HG03135 (cell line): ENCODE results near the gene KIDINS220.
A peak's percentile ranks its signal among the peaks of the same experiment; 100 is the strongest.

Source experiments
- ATAC-seq: cut with Tn5 transposase; IDR thresholded peaks from one replicate; pipeline ENCODE4 v1.9.1; 2021; ENCODE audit warnings: mild to moderate bottlenecking, moderate library complexity; ENCODE audit not compliant: unreplicated experiment

The KIDINS220 gene

GRCh38 chr2:8806885-8807704 is 30.3 kb downstream of the KIDINS220 start:
- no peak for ATAC-seq

DNA sequence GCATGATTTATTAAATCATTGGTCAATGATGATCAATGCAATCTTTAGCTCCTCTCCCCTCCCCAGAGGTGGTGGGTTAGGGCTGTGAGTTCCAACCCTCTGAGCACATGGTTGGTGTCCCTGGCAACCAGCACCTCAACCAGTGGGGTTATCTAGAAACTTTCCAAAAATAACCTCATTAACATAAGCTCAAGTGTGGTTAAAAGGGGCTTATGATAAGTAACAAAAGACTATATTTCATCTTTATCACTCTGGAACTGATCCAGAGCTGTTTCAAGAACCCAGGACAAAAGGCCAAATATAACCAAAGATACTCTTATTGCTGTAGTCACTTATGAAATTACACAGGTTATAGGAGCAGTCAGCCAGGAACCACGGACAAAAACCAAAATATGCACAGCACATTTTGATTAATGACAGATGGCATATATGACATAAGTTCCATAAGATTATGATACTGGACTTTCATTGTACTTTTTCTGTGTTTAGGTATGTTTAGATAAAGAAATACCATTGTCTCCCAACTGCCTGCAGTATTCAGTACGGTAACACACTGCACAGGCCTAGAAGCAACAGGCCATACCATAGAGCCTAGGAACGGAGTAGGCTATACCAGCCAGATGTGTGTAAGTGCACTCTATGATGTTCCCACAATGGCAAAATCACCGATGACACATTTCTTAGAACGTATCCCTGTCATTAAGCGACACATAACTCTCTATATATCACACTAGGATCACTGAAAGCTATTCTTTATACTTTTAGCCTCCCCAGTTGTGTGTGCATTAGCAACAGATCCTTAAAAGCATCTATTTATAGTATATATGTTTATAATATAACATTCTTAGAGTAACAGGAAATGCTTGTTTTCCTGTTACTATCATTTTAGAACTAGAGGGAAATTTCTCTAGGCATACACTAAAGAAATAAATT is 31.9 kb downstream of the KIDINS220 start:
- no peak for ATAC-seq

DNA sequence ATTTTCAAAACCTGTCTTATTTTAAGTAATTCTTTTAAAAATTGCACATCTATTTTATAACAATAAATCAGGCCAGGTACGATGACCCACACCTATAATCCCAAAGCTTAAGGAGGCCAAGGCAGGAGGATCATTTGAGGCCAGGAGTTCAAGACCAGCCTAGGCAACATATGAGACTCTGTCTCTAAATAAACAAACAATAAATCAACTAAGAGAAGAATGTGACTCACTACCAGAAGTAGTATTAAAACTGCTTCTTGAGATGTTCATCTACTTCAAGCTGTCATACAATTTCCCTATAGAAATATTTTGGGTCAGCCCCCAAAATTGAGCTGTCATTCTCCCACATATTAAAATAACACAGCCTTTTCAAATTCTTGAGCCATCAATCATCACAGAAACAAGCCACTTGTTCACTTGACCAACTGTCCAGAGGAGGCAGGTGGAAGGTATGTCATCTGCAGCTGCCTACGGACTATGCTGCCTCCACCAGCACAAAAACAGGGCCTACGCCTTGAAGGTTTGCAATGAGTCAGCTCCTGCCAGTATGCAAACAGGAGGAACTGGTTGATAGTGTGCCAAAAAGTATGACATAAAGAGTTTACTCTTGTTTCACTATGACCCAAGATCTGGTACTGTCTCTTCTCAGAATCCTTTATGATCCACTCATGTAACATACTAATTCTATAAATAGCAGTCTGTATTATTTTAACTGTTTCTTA is 33.6 kb downstream of the KIDINS220 start:
- peak; percentile 98 for ATAC-seq

DNA sequence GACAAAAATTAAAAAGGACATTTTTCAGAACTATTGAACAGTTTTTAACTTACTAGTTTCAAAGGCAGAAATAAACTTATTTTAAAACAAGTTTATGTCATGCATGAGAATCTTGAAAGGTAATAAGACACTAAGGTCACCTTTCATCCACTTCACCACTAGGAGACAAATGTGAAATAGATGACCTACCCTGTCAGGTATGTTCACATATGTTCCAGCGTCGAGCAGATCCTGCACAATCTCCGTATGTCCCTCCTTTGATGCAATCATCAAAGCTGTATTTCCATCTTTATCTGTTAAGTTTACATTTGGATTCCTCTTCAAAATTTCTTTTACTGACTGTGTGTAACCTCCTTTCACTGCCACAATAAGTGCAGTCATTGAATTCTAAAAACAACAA is 34.7 kb downstream of the KIDINS220 start:
- no peak for ATAC-seq

- ATAC-seq: no peak
Observed at GRCh38 chr2:8800821-8801220, 36.6 kb downstream of the KIDINS220 start.

GRCh38 chr2:8800218-8800617 is 37.2 kb downstream of the KIDINS220 start:
- no peak for ATAC-seq

- ATAC-seq: no peak
Observed at GRCh38 chr2:8799004-8799403, 38.4 kb downstream of the KIDINS220 start.

DNA sequence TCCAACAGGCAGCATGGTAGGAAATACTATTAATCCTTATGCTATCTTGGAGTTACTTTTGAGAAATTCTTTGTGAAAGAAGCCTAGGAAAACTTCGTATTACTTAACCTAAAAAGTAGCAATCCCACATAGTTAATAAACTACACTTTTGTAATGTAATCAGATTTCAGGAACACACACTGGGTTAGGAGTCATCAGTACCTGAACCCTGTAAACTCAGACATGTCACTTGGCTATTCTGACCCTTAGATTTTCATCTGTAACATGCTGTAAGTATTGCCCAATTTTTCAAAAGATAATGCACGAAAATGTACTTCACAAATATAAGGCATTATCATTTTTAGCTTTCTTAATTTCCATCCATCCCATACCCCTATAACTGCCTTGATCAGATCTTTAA is 39.0 kb downstream of the KIDINS220 start:
- ATAC-seq: no peak

DNA sequence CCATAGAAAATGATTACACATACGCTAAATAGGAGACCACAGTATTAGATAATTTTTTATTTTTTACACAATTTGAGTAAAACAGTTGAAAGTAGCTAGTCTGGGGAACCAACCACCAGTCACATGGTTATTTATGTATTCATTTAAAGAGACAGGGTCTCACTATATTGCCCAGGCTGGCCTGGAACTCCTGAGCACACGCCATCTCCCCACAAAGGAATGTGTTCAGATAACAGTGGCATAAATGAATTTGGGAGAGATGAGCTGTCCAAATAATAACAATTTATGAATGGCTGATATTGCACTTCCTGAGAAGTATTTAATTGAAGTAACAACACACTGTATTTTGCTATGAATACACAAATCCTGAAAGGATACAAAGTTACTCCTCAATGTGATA is 39.7 kb downstream of the KIDINS220 start:
- ATAC-seq: no peak

DNA sequence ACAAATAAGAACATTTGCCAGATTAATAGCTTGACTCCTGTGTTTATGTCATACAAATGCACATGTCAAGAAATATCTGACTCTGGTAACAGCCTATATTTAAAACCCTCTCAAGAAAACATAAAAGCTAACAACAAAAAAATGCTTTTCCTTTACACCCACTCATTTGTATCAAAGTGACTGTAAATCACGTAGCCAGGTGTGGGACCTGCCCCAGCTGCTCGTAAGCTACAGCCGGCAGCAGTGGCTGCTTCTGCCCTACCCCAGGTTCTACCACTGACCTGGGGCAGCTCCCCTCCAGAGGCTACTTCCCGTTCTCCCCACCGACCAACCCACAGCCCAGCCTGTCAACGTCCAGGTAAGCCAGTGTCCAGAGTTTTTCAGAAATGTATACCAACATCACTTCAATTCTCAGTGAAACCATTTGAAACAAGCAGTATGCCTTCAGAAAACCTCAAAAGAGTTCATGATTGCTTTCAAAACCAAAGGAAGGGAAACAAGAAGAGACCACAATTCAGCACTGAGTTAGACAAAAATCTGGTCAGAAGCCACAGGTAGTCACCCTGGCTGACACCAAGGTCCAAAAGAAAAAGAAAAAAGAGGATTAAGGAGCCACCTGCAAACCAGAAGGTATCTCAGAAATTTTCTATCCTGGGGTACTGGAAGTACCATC is 40.4 kb downstream of the KIDINS220 start:
- no peak for ATAC-seq

- ATAC-seq: no peak
Observed at GRCh38 chr2:8796315-8796848, 41.0 kb downstream of the KIDINS220 start.

GRCh38 chr2:8794923-8795825 is 42.2 kb downstream of the KIDINS220 start:
- ATAC-seq: no peak

GRCh38 chr2:8790739-8791162 is 46.7 kb downstream of the KIDINS220 start:
- ATAC-seq: no peak

- ATAC-seq: no peak
Observed at GRCh38 chr2:8786463-8786862, 51.0 kb downstream of the KIDINS220 start.

DNA sequence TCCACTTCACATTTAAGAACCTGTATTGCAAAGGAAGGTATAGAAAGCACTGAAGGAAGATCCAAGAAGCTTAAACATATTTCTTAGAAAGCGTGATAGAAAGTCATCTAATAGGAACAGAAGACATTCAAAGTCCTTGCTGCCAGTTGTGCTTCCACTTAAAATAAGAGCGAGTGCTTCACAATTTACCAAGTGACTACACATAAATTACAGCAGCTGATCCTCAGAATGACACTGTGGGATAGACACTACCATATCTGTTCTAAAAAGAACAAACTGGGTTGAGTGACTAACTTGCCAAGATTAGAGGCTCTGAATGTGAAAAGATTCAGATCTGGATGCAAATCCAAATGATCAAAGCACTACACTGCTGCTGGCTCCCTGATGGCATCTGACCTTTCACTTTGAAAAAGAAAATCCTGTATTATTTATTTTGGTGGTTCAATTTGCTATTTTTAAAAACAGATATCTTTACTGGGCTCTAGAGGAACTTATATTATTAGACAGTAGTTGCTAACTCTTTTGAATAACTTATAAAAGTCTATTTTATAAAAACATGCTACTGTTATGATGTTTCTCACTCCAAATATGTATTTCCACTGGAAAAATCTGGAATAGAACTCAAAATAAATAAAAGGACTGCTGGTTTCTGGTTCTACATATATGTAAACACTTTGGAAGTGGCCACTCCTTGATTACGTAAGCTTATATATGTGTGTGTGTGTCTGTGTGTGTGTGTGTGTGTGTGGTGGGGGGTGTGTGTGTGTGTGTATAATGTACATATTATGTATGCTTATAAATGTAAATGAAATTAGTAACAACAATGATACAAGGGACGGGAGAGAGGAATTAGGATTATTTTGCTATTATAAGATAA is 57.4 kb downstream of the KIDINS220 start:
- no peak for ATAC-seq

DNA sequence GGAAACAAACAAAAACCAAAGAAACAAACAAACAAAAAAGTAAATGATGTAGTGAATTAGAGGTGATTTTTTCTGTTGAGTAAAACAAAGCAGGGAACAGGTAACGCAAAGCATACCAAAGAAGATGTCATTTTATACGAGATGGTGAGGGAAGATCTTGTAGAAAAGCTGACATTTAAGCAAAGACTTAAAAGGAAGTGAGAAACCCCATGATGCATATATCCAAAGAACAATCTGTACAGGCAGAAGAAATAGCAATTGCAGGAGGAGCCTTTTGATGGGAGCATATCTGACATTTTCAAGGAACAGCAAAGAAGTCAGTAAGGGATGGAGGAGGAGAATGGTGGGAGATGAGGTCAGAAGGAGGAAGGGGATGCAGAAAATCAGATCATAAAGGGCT is 63.0 kb downstream of the KIDINS220 start:
- ATAC-seq: no peak

GRCh38 chr2:8767324-8767723 is 70.1 kb downstream of the KIDINS220 start:
- no peak for ATAC-seq

DNA sequence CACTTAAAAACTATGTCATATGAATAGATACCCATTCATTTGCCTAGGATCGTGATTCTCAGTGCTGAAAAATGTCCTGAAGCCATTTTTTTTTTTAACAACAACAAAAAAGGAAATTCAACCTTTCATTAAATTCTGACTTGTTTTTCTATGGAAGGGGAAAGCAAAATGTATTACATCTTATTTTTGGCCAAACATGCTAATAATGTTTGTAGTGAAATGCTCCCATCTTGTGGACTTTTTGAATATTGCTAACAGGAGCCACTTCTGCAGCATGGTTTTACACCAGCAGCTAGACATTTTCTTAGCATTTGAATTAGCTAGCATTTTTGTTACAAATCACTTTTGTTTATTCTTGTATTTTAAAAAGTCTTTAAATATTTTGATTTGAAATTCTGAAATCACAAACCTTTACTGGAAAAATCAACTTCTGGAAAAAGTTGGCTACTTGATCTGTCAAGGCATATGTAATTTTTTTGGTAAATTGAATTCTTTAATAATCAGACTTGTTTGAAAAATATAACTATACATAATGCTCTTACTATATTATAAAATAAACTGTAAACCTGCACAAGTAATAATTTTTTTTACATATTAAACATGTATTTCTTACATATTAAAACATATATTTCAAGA is 75.8 kb downstream of the KIDINS220 start:
- ATAC-seq: no peak
